NCI-H1092 treated with DMSO at 0.1 percent for 48 hours (cell line): ENCODE data around the gene MTMR11.

Experiments
- DNase-seq: peaks from one replicate; lab custom pipeline; 2025; lab: John Stamatoyannopoulos, UW

The MTMR11 gene

GRCh38 chr1:149934356-149934755, 2.3 kb downstream of the MTMR11 start:
- DNase-seq = no peak

GRCh38 chr1:149933208-149933607, 3.5 kb downstream of the MTMR11 start:
- no peak for DNase-seq

GRCh38 chr1:149932474-149932873, 4.2 kb downstream of the MTMR11 start:
- DNase-seq = no peak

- no peak for DNase-seq
These were observed 5.4 kb downstream of the MTMR11 start for GRCh38 chr1:149931212-149931790.

- DNase-seq = no peak
These were observed 6.8 kb downstream of the MTMR11 start for GRCh38 chr1:149929856-149930255.

- DNase-seq = no peak
These were observed 8.3 kb downstream of the MTMR11 start for GRCh38 chr1:149928401-149928724.

GRCh38 chr1:149927563-149928400, 8.9 kb downstream of the MTMR11 start, which contains the start of gene SF3B4:
SF3B4 (minus strand) TSS chr1:149927803; CDS start chr1:149927759, 44 bp downstream.
- peak; percentile 98 for DNase-seq

- no peak for DNase-seq
These were observed 9.6 kb downstream of the MTMR11 start for GRCh38 chr1:149927056-149927562.

GRCh38 chr1:149926296-149926695, 10.4 kb downstream of the MTMR11 start:
- no peak for DNase-seq

- DNase-seq = no peak
These were observed 10.9 kb downstream of the MTMR11 start for GRCh38 chr1:149925751-149926150.

GRCh38 chr1:149925345-149925744, 11.3 kb downstream of the MTMR11 start:
- DNase-seq = no peak

GRCh38 chr1:149923626-149924025, 13.1 kb downstream of the MTMR11 start:
- no peak for DNase-seq

- peak; percentile 73 for DNase-seq
These were observed 19.0 kb downstream of the MTMR11 start, which contains the start of gene SV2A for GRCh38 chr1:149917571-149918144. SV2A (minus strand) TSS chr1:149917844; CDS start chr1:149913840, 4,004 bp downstream.

- DNase-seq = no peak
These were observed 19.8 kb downstream of the MTMR11 start for GRCh38 chr1:149916898-149917252.

- no peak for DNase-seq
These were observed 20.3 kb downstream of the MTMR11 start for GRCh38 chr1:149916193-149916897.

- no peak for DNase-seq
These were observed 21.1 kb downstream of the MTMR11 start for GRCh38 chr1:149915429-149916192.

GRCh38 chr1:149914545-149914944, 22.1 kb downstream of the MTMR11 start:
- no peak for DNase-seq

- no peak for DNase-seq
These were observed 30.1 kb downstream of the MTMR11 start for GRCh38 chr1:149906570-149907075.

GRCh38 chr1:149903836-149904491, 32.7 kb downstream of the MTMR11 start:
- no peak for DNase-seq

- DNase-seq = peak; percentile 93
These were observed 37.0 kb downstream of the MTMR11 start, which contains the start of gene BOLA1 for GRCh38 chr1:149899460-149900284. BOLA1 (plus strand) TSS chr1:149899568; CDS start chr1:149900060, 492 bp downstream.
